CD4-positive, alpha-beta T cell (primary cell): ENCODE data around the gene NVL. TPM values are rescaled to one million over a fixed set of nuclear protein-coding genes. Genes with fewer than 3 reads are reported as not detected.

ENCODE experiments used
- ATAC-seq: fragments of 200-7000 bp; cut with Tn5 transposase; one replicate; pipeline ENCODE4 v1.10.0; 2022; ENCODE audit warnings: mild to moderate bottlenecking; ENCODE audit not compliant: poor library complexity
- CTCF ChIA-PET: fragments of 350-600 bp; sonication (Branson Sonifier 250); formaldehyde crosslinking; loops from one replicate; lab custom pipeline; 2021; ENCODE audit warnings: antibody characterized with exemption, inconsistent platforms; lab: Charles Lee
- POLR2A ChIA-PET: fragments of 350-600 bp; sonication (Branson Sonifier 250); formaldehyde crosslinking; loops from one replicate; lab custom pipeline; 2021; ENCODE audit warnings: antibody characterized with exemption, inconsistent platforms; lab: Charles Lee
- DNase-seq, 14 experiments: peaks; one replicate each; pipeline ENCODE4 v3.0.0-alpha.2; 2013 to 2020; ENCODE audit warnings: mixed read lengths in 2 of 14
- H3K27ac ChIP-seq, 2 donors: one replicate each; pipeline versions ENCODE4 v1.5.1 to v1.7.0; 2013; ENCODE audit warnings: low read length in 2 of 2, low read depth in 1 of 2, mild to moderate bottlenecking in 1 of 2
- H3K27me3 ChIP-seq, 2 experiments: 1 replicate in 1 of 2; 2 replicates in 1 of 2; pipeline versions ENCODE4 v1.6.1 to v1.7.0; 2013; ENCODE audit warnings: low read length in 2 of 2, control low read depth in 1 of 2, mild to moderate bottlenecking in 1 of 2, moderate library complexity in 1 of 2; ENCODE audit not compliant: insufficient read depth in 2 of 2, control insufficient read depth in 1 of 2
- H3K36me3 ChIP-seq: one replicate; pipeline ENCODE4 v1.6.1; 2013; ENCODE audit warnings: low read length, control low read depth; ENCODE audit not compliant: insufficient read depth
- H3K4me1 ChIP-seq: one replicate; pipeline ENCODE4 v1.6.1; 2013; ENCODE audit warnings: low read length, control low read depth; ENCODE audit not compliant: insufficient read depth
- H3K4me3 ChIP-seq: one replicate; pipeline ENCODE4 v1.5.1; 2013; ENCODE audit warnings: mild to moderate bottlenecking, low read length, moderate library complexity
- H3K9me3 ChIP-seq, 2 experiments: 1 replicate in 1 of 2; 2 replicates in 1 of 2; pipeline versions ENCODE4 v1.6.1 to v1.7.0; 2013; ENCODE audit warnings: low read length in 2 of 2, mild to moderate bottlenecking in 2 of 2, control low read depth in 1 of 2, moderate library complexity in 1 of 2; ENCODE audit not compliant: control insufficient read depth in 1 of 2, insufficient read depth in 1 of 2
- H3K27ac Mint-ChIP-seq: one replicate; pipeline ENCODE4 v1.8.0; 2020; ENCODE audit warnings: mixed read lengths
- H3K27me3 Mint-ChIP-seq: one replicate; pipeline ENCODE4 v1.8.0; 2021; ENCODE audit warnings: mixed read lengths
- H3K36me3 Mint-ChIP-seq: one replicate; pipeline ENCODE4 v1.8.0; 2021; ENCODE audit warnings: low read depth, mixed read lengths
- H3K4me1 Mint-ChIP-seq: one replicate; pipeline ENCODE4 v1.8.0; 2021; ENCODE audit warnings: low read depth, mixed read lengths
- H3K4me3 Mint-ChIP-seq: one replicate; pipeline ENCODE4 v1.8.0; 2020; ENCODE audit warnings: mild to moderate bottlenecking, mixed read lengths
- H3K9me3 Mint-ChIP-seq: one replicate; pipeline ENCODE4 v1.8.0; 2020; ENCODE audit warnings: mixed read lengths
- CTCF ChIP-seq: fragments of 200-600 bp; IDR thresholded peaks from one replicate; pipeline ENCODE4 v1.8.0; 2022; ENCODE audit warnings: antibody characterized with exemption, mild to moderate bottlenecking
- intact Hi-C, 2 experiments: fragments of 100-400 bp; cut with DNase I in 1 of 2; cut with micrococcal nuclease in 1 of 2; formaldehyde crosslinking; loops; one replicate each; pipeline versions ENCODE4 v1.15.1 to v1.9.0; 2023 to 2025; cut with DNase I, micrococcal nuclease
- total RNA-seq, 174 experiments: library from RNA in 2 of 174; stranded (reverse) in 2 of 174; gene quantifications; one replicate each; pipeline ENCODE4 v1.2.3 and lab custom pipeline; 2021 to 2026

NVL gene
- total RNA-seq, 2 experiments from 2014 or later: 14.9 to 18.5 TPM

- ATAC-seq (no peak), DNase-seq (no peak)
- POLR2A ChIA-PET: interaction anchor here (0.6 to 1.7 kb wide), 19 partner anchors 11 to 337 kb away, joined by 3 to 11 read pairs (median 4); partner anchors contain the start of genes CNIH4, DEGS1, FBXO28 and WDR26
- Mint-ChIP-seq H3K27ac (peak overlapping the region; percentile 92), H3K4me3 (peak overlapping the region; percentile 90), H3K27me3 (no peaks in the 10 kb centered on the region), H3K36me3 (peaks cover 17% of the 10 kb centered on the region), H3K4me1 (peaks cover 39% of the 10 kb centered on the region), H3K9me3 (no peaks in the 10 kb centered on the region)
- peak overlapping the region; percentile 70 for H3K4me3 ChIP-seq
- peaks cover 21% of the 10 kb centered on the region for H3K4me1 ChIP-seq
- peak overlapping the region in 1 of 2 donors; percentile 87 for H3K27ac ChIP-seq
- CTCF ChIA-PET: interaction anchor here (1.1 kb wide), 1 partner anchor 159 kb away, joined by 3 read pairs; no protein-coding TSS in a partner anchor
- intact Hi-C loops: no loop called here
- TF ChIP-seq CTCF: no peak
- peaks cover 15% of the 10 kb centered on the region for H3K36me3 ChIP-seq
- H3K27me3 ChIP-seq: no peaks in the 10 kb centered on the region
- no peaks in the 10 kb centered on the region for H3K9me3 ChIP-seq
Observed at GRCh38 chr1:224329484-224329841, 509 bp downstream of the NVL start.

- ATAC-seq (no peak), DNase-seq (no peak)
- intact Hi-C loops: no loop called here
- Mint-ChIP-seq H3K4me3 (peak overlapping the region; percentile 84), H3K4me1 (peaks cover 43% of the 10 kb centered on the region), H3K27ac (peak overlapping the region; percentile 70), H3K36me3 (peaks cover 22% of the 10 kb centered on the region), H3K9me3 (no peaks in the 10 kb centered on the region), H3K27me3 (no peaks in the 10 kb centered on the region)
- ChIA-PET POLR2A (interaction anchor here (1.4 kb wide), 1 partner anchor 213 kb away, joined by 4 read pairs; no protein-coding TSS in a partner anchor), CTCF (interaction anchor here (1.1 kb wide), 1 partner anchor 158 kb away, joined by 3 read pairs; no protein-coding TSS in a partner anchor)
- Histone ChIP-seq H3K4me1 (peaks cover 21% of the 10 kb centered on the region), H3K27me3 (no peaks in the 10 kb centered on the region), H3K27ac (no peak overlapping the region), H3K9me3 (no peaks in the 10 kb centered on the region), H3K36me3 (peaks cover 18% of the 10 kb centered on the region), H3K4me3 (peak overlapping the region; percentile 70)
- TF ChIP-seq CTCF: no peak
Observed at GRCh38 chr1:224328644-224329043, 1.3 kb downstream of the NVL start.

- ChIA-PET CTCF (interaction anchor here (0.8 kb wide), 1 partner anchor 132 kb away, joined by 3 read pairs; no protein-coding TSS in a partner anchor), POLR2A (no interaction called here)
- peaks cover 53% of the 10 kb centered on the region for H3K4me1 Mint-ChIP-seq
- peaks cover 22% of the 10 kb centered on the region for H3K36me3 ChIP-seq
- no peak overlapping the region for H3K27ac ChIP-seq
- no peak overlapping the region for H3K4me3 Mint-ChIP-seq
- H3K9me3 Mint-ChIP-seq: no peaks in the 10 kb centered on the region
- peaks cover 33% of the 10 kb centered on the region for H3K36me3 Mint-ChIP-seq
- DNase-seq (no peak), ATAC-seq (no peak)
- no peaks in the 10 kb centered on the region for H3K27me3 ChIP-seq
- H3K27me3 Mint-ChIP-seq: no peaks in the 10 kb centered on the region
- intact Hi-C loops: no loop called here
- no peak overlapping the region for H3K4me3 ChIP-seq
- no peak for TF ChIP-seq CTCF
- no peaks in the 10 kb centered on the region for H3K9me3 ChIP-seq
- H3K27ac Mint-ChIP-seq: no peak overlapping the region
- H3K4me1 ChIP-seq: peaks cover 20% of the 10 kb centered on the region
Observed at GRCh38 chr1:224325959-224326358, 4.0 kb downstream of the NVL start.
